A673 (cell line): Measurements from ENCODE around the gene SLC41A3. TPM values are rescaled to one million over a fixed set of nuclear protein-coding genes. Genes with fewer than 3 reads are reported as not detected.

Experiments
- BruUV-seq: library from RNA; stranded (reverse); fragments of 400-500 nt; replicated peaks from 2 replicates; lab custom pipeline; 2021; lab: Mats Ljungman, UMichigan
- CTCF ChIA-PET: fragments of 300-600 bp; sonication (Branson Sonifier 250); formaldehyde crosslinking; loops from one replicate; lab custom pipeline; 2022; ENCODE audit warnings: antibody characterized with exemption; lab: Charles Lee
- POLR2A ChIA-PET: fragments of 300-600 bp; sonication (Branson Sonifier 250); formaldehyde crosslinking; loops from one replicate; lab custom pipeline; 2022; ENCODE audit warnings: antibody characterized with exemption; ENCODE audit not compliant: low non-redundant PET; lab: Charles Lee
- DNase-seq: peaks from one replicate; pipeline ENCODE4 v3.0.0-alpha.2; 2015; ENCODE audit warnings: low spot score
- H3K27ac ChIP-seq: fragments of 200-600 bp; sonication (generic); 2 replicates; pipeline ENCODE4 v1.5.1; 2016; ENCODE audit warnings: mixed run types, low read depth, mild to moderate bottlenecking, mixed read lengths, antibody characterized with exemption, low read length; ENCODE audit not compliant: poor library complexity, severe bottlenecking
- H3K27me3 ChIP-seq: fragments of 200-600 bp; sonication (generic); replicated peaks from 2 replicates; pipeline ENCODE4 v1.6.1; 2017; ENCODE audit warnings: mixed run types, low read depth, mild to moderate bottlenecking, mixed read lengths, antibody characterized with exemption, low read length; ENCODE audit not compliant: insufficient read depth, poor library complexity
- H3K36me3 ChIP-seq: fragments of 200-600 bp; sonication (generic); 2 replicates; pipeline ENCODE4 v1.6.1; 2016; ENCODE audit warnings: mixed run types, mild to moderate bottlenecking, mixed read lengths, antibody characterized with exemption, low read length; ENCODE audit not compliant: insufficient read depth, poor library complexity, severe bottlenecking
- H3K4me1 ChIP-seq: fragments of 200-600 bp; sonication (generic); 2 replicates; pipeline ENCODE4 v1.6.1; 2017; ENCODE audit warnings: mixed run types, mild to moderate bottlenecking, mixed read lengths, antibody characterized with exemption, low read length; ENCODE audit not compliant: insufficient read depth, poor library complexity, severe bottlenecking
- H3K4me3 ChIP-seq: fragments of 200-600 bp; sonication (generic); 2 replicates; pipeline ENCODE4 v1.5.1; 2016; ENCODE audit warnings: low read depth, mixed run types, mild to moderate bottlenecking, mixed read lengths, low read length; ENCODE audit not compliant: poor library complexity, severe bottlenecking
- H3K9me3 ChIP-seq: fragments of 200-600 bp; sonication (generic); 2 replicates; pipeline ENCODE4 v1.6.1; 2016; ENCODE audit warnings: mixed run types, low read depth, mild to moderate bottlenecking, mixed read lengths, antibody characterized with exemption, low read length; ENCODE audit not compliant: poor library complexity, severe bottlenecking
- CTCF ChIP-seq: fragments of 300-800, 200-600 bp; sonication (generic); conservative IDR thresholded peaks from 2 replicates; pipeline ENCODE4 v1.5.1; 2017; ENCODE audit warnings: low read depth, mild to moderate bottlenecking, antibody characterized with exemption, low read length, moderate library complexity, mixed read lengths
- EZH2 ChIP-seq: fragments of 200-600 bp; sonication (generic); IDR thresholded peaks from 2 replicates; pipeline ENCODE4 v1.6.1; 2017; ENCODE audit warnings: borderline replicate concordance, low read depth, mild to moderate bottlenecking, mixed read lengths, antibody characterized with exemption, low read length; ENCODE audit not compliant: poor library complexity, severe bottlenecking
- intact Hi-C: fragments of 100-400 bp; cut with micrococcal nuclease; formaldehyde crosslinking; loops from one replicate; pipeline ENCODE4 v1.10.0; 2022; ENCODE audit not compliant: unreplicated experiment
- total RNA-seq: library from RNA; stranded (reverse); gene quantifications from 2 replicates; pipeline ENCODE4 v1.2.3, GENCODE V29; 2021

The SLC41A3 gene
- total RNA-seq, 1 experiment from 2014 or later = 56.5 TPM

GRCh38 chr3:126023390-126023789 lies 60.5 kb downstream of the SLC41A3 start:
- Histone ChIP-seq H3K27me3 (no peaks in the 10 kb centered on the region), H3K36me3 (no peaks in the 10 kb centered on the region), H3K4me3 (no peak overlapping the region), H3K4me1 (no peaks in the 10 kb centered on the region), H3K27ac (no peak overlapping the region), H3K9me3 (peaks cover 12% of the 10 kb centered on the region)
- ChIA-PET CTCF (interaction anchor here (0.7 kb wide), 1 partner anchor 87 kb away, joined by 3 read pairs; no protein-coding TSS in a partner anchor), POLR2A (no interaction called here)
- TF ChIP-seq EZH2 (no peak), CTCF (no peak)
- DNase-seq = no peak
- BruUV-seq = no TSS peak
- intact Hi-C loops = no loop called here

DNA sequence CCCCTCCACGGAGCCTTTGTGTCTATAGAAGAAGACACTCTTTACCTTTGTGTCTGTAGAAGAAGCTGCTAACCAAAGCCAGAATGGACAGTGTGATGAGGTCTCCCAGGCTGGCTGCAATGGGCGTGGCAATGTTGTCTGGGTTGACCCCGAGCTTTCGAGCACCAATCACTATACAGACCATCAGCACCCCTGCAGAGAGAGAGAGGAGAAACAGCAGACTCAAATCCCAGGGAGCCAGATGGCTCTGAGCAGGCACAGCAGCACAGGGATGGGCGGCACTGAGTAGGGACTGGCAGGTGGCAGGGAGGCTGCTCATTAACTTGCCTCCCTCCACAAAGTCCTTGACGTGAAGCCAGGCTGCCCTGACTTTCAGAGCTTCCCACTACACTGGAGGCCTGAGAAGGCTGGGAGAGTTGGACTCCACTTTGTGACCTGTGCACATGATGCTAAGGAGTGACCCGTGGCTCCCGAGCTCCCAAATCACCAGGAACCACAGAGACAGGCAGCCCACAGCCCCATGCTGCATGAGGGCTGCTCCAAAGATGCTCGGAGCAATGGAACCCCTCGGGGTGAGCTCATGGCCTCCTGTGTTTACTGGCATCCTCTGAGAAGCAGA lies 61.1 kb downstream of the SLC41A3 start:
- no peak for DNase-seq
- H3K4me3 ChIP-seq = no peak overlapping the region
- no peaks in the 10 kb centered on the region for H3K4me1 ChIP-seq
- H3K36me3 ChIP-seq = no peaks in the 10 kb centered on the region
- no TSS peak for BruUV-seq
- H3K9me3 ChIP-seq = peaks cover 6% of the 10 kb centered on the region
- no peaks in the 10 kb centered on the region for H3K27me3 ChIP-seq
- ChIA-PET POLR2A (no interaction called here), CTCF (interaction anchor here (0.7 kb wide), 1 partner anchor 86 kb away, joined by 3 read pairs; no protein-coding TSS in a partner anchor)
- TF ChIP-seq CTCF (no peak), EZH2 (no peak)
- no peak overlapping the region for H3K27ac ChIP-seq
- intact Hi-C loops = no loop called here

GRCh38 chr3:126021702-126022101 lies 62.2 kb downstream of the SLC41A3 start:
- H3K36me3 ChIP-seq = no peaks in the 10 kb centered on the region
- no peaks in the 10 kb centered on the region for H3K9me3 ChIP-seq
- no peaks in the 10 kb centered on the region for H3K27me3 ChIP-seq
- H3K4me1 ChIP-seq = no peaks in the 10 kb centered on the region
- ChIA-PET CTCF (no interaction called here), POLR2A (no interaction called here)
- no peak overlapping the region for H3K27ac ChIP-seq
- intact Hi-C loops = no loop called here
- H3K4me3 ChIP-seq = no peak overlapping the region
- no TSS peak for BruUV-seq
- DNase-seq = no peak
- TF ChIP-seq CTCF = no peak
- no peak for TF ChIP-seq EZH2
